Stimulated activated CD8-positive, alpha-beta memory T cell treated with anti-CD3 and anti-CD28 coated beads, Interleukin-4, amount 100 ng/mL, for 1 hour (primary cell): ENCODE results near the gene SMTN.
A peak's percentile ranks its signal among the peaks of the same experiment; 100 is the strongest.
"Not testable (repeated sequence)": the region's sequence is repeated elsewhere in the genome, so short reads cannot be mapped to it uniquely, and the experiment has no call there.

Experiments
- DNase-seq, 2 donors: peaks; one replicate each; pipeline ENCODE4 v3.0.0-alpha.2; 2020; ENCODE audit warnings: low read depth in 2 of 2, low spot score in 1 of 2

Gene SMTN

GRCh38 chr22:31104869-31105268 lies 23.8 kb downstream of the SMTN start:
- DNase-seq = no peak

GRCh38 chr22:31105282-31105929 lies 24.3 kb downstream of the SMTN start:
- no peak for DNase-seq

GRCh38 chr22:31106001-31106571 lies 25.0 kb downstream of the SMTN start:
- DNase-seq = no peak

GRCh38 chr22:31106731-31107177 lies 25.6 kb downstream of the SMTN start:
- no peak for DNase-seq

- peak; percentile 46 to 68 for DNase-seq
These were observed 26.2 kb downstream of the SMTN start, which contains the start of gene SELENOM for GRCh38 chr22:31107178-31107893. TSS of gene SELENOM (minus strand) at chr22:31107568. CDS start at chr22:31107505, 63 bp downstream.

GRCh38 chr22:31107894-31108218 lies 26.7 kb downstream of the SMTN start:
- DNase-seq = no peak

- DNase-seq = not testable (repeated sequence)
These were observed 31.5 kb downstream of the SMTN start for GRCh38 chr22:31112547-31113091.

- no peak for DNase-seq
These were observed 37.1 kb downstream of the SMTN start for GRCh38 chr22:31118046-31118820.

GRCh38 chr22:31119026-31119717 lies 38.1 kb downstream of the SMTN start:
- no peak for DNase-seq

GRCh38 chr22:31120230-31120629 lies 39.1 kb downstream of the SMTN start:
- no peak for DNase-seq

- no peak for DNase-seq
These were observed 39.5 kb downstream of the SMTN start for GRCh38 chr22:31120642-31121041.

GRCh38 chr22:31121403-31121802 lies 40.3 kb downstream of the SMTN start:
- no peak for DNase-seq

GRCh38 chr22:31122196-31122531 lies 41.0 kb downstream of the SMTN start:
- DNase-seq = no peak

- no peak for DNase-seq
These were observed 41.6 kb downstream of the SMTN start, which contains the start of gene INPP5J for GRCh38 chr22:31122532-31123291. TSS of gene INPP5J (plus strand) at chr22:31122966. CDS start at chr22:31123015, 49 bp downstream.

GRCh38 chr22:31123292-31123602 lies 42.1 kb downstream of the SMTN start:
- DNase-seq = no peak

GRCh38 chr22:31124290-31124689 lies 43.2 kb downstream of the SMTN start:
- DNase-seq = no peak

GRCh38 chr22:31124811-31125465 lies 43.8 kb downstream of the SMTN start:
- no peak for DNase-seq

- no peak for DNase-seq
These were observed 44.5 kb downstream of the SMTN start for GRCh38 chr22:31125521-31126117.

GRCh38 chr22:31126128-31126868 lies 45.2 kb downstream of the SMTN start:
- no peak for DNase-seq
